ENCODE measurements around the gene IFITM5. TPM values are rescaled to one million over a fixed set of nuclear protein-coding genes. Genes with fewer than 3 reads are reported as not detected.

IFITM5 gene
- total and polyA plus RNA-seq, 4 donors, result not detected

DNA sequence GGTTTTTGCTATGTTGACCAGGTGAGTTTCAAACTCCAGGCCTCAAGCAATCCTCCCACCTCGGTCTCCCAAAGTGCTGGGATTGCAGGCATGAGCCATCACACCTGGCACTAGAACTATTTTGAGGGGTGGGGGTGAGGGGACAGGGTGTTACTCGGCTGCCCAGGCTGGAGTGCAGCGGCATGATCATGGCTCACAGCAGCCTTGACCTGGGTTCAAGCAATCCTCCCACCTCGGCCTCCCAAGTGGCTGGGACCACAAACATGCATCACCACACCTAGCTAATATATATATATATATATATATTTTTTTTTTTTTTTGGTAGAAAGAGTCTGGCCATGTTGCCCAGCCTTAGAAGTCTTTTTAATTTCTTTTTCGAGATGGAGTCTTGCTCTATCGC is 38.4 kb upstream of the IFITM5 start:
- ATAC-seq (ENCODE audit: insufficient read depth, low FRiP score), result no peak
- Histone ChIP-seq H3K9me3 (ENCODE audit: control insufficient read depth in 4 of 4, insufficient read depth in 3 of 4, low read length in 3 of 4) (peaks cover 0 to 3% (median 0%) of the 10 kb centered on the region in 4 donors), H3K4me3 (no peak overlapping the region), H3K27me3 (ENCODE audit: control insufficient read depth in 3 of 3, insufficient read depth in 3 of 3, low read length in 2 of 3) (no peaks in the 10 kb centered on the region), H3K9ac (ENCODE audit: insufficient read depth in 1 of 2, low read length in 2 of 2) (no peak overlapping the region), H3K4me1 (ENCODE audit: control insufficient read depth in 5 of 5, insufficient read depth in 5 of 5, low read length in 5 of 5) (peaks cover 1 to 25% (median 11%) of the 10 kb centered on the region in 5 donors), H3K36me3 (ENCODE audit: control insufficient read depth in 4 of 4, insufficient read depth in 4 of 4, low read length in 4 of 4) (no peaks in the 10 kb centered on the region), H3K27ac (ENCODE audit: low read depth in 1 of 2, low read length in 1 of 2) (no peak overlapping the region)
- TF ChIP-seq, protein P1, sequence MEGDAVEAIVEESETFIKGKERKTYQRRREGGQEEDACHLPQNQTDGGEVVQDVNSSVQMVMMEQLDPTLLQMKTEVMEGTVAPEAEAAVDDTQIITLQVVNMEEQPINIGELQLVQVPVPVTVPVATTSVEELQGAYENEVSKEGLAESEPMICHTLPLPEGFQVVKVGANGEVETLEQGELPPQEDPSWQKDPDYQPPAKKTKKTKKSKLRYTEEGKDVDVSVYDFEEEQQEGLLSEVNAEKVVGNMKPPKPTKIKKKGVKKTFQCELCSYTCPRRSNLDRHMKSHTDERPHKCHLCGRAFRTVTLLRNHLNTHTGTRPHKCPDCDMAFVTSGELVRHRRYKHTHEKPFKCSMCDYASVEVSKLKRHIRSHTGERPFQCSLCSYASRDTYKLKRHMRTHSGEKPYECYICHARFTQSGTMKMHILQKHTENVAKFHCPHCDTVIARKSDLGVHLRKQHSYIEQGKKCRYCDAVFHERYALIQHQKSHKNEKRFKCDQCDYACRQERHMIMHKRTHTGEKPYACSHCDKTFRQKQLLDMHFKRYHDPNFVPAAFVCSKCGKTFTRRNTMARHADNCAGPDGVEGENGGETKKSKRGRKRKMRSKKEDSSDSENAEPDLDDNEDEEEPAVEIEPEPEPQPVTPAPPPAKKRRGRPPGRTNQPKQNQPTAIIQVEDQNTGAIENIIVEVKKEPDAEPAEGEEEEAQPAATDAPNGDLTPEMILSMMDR (IDR thresholded peaks at IDR 0.05; ENCODE audit: control extremely low read depth, extremely low read depth), result no peak
- DNase-seq, result no peak
- WGBS, 2 donors, result 93 to 95% methylated on average over 6 of the region's 6 CpGs

DNA sequence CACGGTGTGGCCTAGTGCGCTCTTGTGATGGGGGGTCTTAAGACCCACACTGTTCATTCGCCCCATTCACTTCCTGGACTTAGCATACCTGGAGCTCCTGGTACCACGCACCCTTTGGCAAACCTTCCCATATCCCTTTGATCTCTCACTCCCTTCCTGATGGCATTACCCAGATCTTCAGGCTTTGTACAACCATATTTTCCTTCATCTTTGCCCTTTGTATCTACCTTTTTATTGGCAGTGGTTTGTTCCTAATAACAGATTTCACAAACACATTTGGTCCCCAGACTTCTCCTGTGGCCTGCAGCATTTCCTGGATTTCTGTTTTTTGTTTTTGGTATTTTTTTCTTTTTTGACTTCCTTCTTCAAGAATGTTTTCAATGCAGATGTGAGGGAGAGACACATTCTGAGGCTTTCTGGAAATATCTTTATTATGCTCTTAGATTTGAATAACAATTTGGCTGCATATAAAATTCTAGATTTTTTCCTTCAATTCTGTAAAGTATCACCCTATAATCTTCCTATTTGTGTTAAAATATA is 37.4 kb upstream of the IFITM5 start:
- no peak overlapping the region for H3K4me3 ChIP-seq
- no peaks in the 10 kb centered on the region for H3K36me3 ChIP-seq (ENCODE audit: control insufficient read depth in 4 of 4, insufficient read depth in 4 of 4, low read length in 4 of 4)
- no peak overlapping the region for H3K27ac ChIP-seq (ENCODE audit: low read depth in 1 of 2, low read length in 1 of 2)
- peaks cover under 1 to 25% (median 11%) of the 10 kb centered on the region in 5 donors for H3K4me1 ChIP-seq (ENCODE audit: control insufficient read depth in 5 of 5, insufficient read depth in 5 of 5, low read length in 5 of 5)
- H3K9ac ChIP-seq (ENCODE audit: insufficient read depth in 1 of 2, low read length in 2 of 2), result no peak overlapping the region
- ATAC-seq (ENCODE audit: insufficient read depth, low FRiP score) (no peak), DNase-seq (no peak)
- WGBS, 2 donors, result 75 to 88% methylated on average over 4 of the region's 4 CpGs
- H3K9me3 ChIP-seq (ENCODE audit: control insufficient read depth in 4 of 4, insufficient read depth in 3 of 4, low read length in 3 of 4), result peaks cover 0 to 3% (median 0%) of the 10 kb centered on the region in 4 donors
- TF ChIP-seq, protein P1 (IDR thresholded peaks at IDR 0.05; ENCODE audit: control extremely low read depth, extremely low read depth), result no peak
- no peaks in the 10 kb centered on the region for H3K27me3 ChIP-seq (ENCODE audit: control insufficient read depth in 3 of 3, insufficient read depth in 3 of 3, low read length in 2 of 3)

DNA sequence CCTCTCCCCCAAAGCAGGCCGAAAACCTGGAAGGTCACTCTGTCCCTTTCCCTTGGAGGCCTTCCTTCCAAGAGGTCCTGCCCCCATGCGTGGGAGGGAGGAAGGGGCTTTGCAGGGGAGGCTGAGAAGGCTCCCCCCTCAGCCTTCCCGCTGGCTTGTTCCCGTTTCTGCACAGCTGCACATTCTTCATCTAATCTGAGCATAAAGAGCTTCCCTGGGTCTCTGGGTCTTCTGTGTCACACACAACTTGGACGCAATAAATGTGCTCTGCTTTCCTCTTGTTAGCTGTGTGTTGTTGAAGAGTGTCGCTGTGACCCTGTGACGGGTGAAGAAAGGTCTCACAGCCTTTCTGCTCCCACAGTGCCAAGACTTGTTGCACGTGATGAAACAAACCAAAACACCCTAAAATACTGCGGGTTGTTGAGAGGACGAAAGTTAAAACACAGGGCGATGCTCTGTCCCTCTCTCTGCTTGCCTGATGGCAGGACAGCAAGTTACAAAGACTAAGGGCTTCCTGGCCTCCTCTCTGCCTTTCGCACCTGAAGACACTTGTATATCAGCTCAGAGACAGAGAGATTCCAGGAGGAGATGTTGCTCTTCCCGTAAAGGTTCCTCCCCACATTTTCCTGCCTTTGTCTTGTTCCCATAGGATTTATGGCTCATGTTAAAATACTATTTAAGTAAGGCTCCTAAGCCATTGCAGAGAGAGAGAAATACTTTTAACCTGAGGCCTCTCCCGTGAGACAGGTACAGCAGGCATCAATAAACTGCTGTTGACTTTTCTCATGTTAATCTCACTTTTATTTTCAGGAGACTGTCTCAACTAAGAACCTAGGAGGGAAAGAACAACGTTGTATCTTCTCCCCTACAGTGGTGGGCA is 36.7 kb upstream of the IFITM5 start:
- H3K4me1 ChIP-seq (ENCODE audit: control insufficient read depth in 5 of 5, insufficient read depth in 5 of 5, low read length in 5 of 5), result peaks cover 0 to 25% (median 11%) of the 10 kb centered on the region in 5 donors
- H3K9me3 ChIP-seq (ENCODE audit: control insufficient read depth in 4 of 4, insufficient read depth in 3 of 4, low read length in 3 of 4), result peaks cover 0 to 3% (median 0%) of the 10 kb centered on the region in 4 donors
- H3K36me3 ChIP-seq (ENCODE audit: control insufficient read depth in 4 of 4, insufficient read depth in 4 of 4, low read length in 4 of 4), result no peaks in the 10 kb centered on the region
- 41 to 46% methylated on average over 15 of the region's 15 CpGs for WGBS, 2 donors
- no peaks in the 10 kb centered on the region for H3K27me3 ChIP-seq (ENCODE audit: control insufficient read depth in 3 of 3, insufficient read depth in 3 of 3, low read length in 2 of 3)
- TF ChIP-seq, protein P1 (IDR thresholded peaks at IDR 0.05; ENCODE audit: control extremely low read depth, extremely low read depth), result no peak
- H3K9ac ChIP-seq (ENCODE audit: insufficient read depth in 1 of 2, low read length in 2 of 2), result peak overlapping the region in 1 of 2 donors; percentile 69
- ATAC-seq (ENCODE audit: insufficient read depth, low FRiP score), result no peak
- peak overlapping the region; percentile 72 to 76 for H3K27ac ChIP-seq (ENCODE audit: low read depth in 1 of 2, low read length in 1 of 2)
- no peak overlapping the region for H3K4me3 ChIP-seq
- peak; percentile 65 to 85 (median 81) for DNase-seq

All from lung (tissue), 12 donors.